ENCODE data around the gene PCBP2. TPM values are rescaled to one million over a fixed set of nuclear protein-coding genes. Genes with fewer than 3 reads are reported as not detected.

The PCBP2 gene
- polyA plus RNA-seq, 3 donors = 79.6 to 588 (median 81.9) TPM

- Histone ChIP-seq H2AFZ (ENCODE audit: insufficient read depth, low read depth, low read length, poor library complexity, severe bottlenecking) (no peak overlapping the region), H3K27ac (ENCODE audit: low read depth in 1 of 2, low read length in 2 of 2) (no peak overlapping the region), H3K9me3 (replicated peaks in 1 of 2; ENCODE audit: control insufficient read depth in 1 of 2, insufficient read depth in 1 of 2, low read length in 2 of 2) (no peaks in the 10 kb centered on the region), H3K4me3 (replicated peaks in 1 of 3; ENCODE audit: low read depth in 2 of 3, low read length in 3 of 3) (peak overlapping the region in 1 of 3 experiments; percentile 81), H4K20me1 (ENCODE audit: insufficient read depth, low read length) (no peaks in the 10 kb centered on the region), H3K79me2 (ENCODE audit: insufficient read depth, low read length) (peaks cover 24% of the 10 kb centered on the region), H3K4me1 (ENCODE audit: control insufficient read depth in 1 of 2, insufficient read depth in 2 of 2, low read length in 2 of 2) (peaks cover 54 to 57% of the 10 kb centered on the region in 2 donors), H3K4me2 (replicated peaks; ENCODE audit: extremely low read depth, low read length, poor library complexity, severe bottlenecking) (peak overlapping the region; percentile 97), H3K27me3 (ENCODE audit: control insufficient read depth in 2 of 2, insufficient read depth in 2 of 2, low read length in 2 of 2) (no peaks in the 10 kb centered on the region), H3K36me3 (replicated peaks in 1 of 2; ENCODE audit: control insufficient read depth in 1 of 2, insufficient read depth in 2 of 2, low read length in 2 of 2) (no peaks in the 10 kb centered on the region), H3K9ac (ENCODE audit: insufficient read depth, low read length, poor library complexity, severe bottlenecking) (no peak overlapping the region)
- DNase-seq = no peak
- H3K9me3 Mint-ChIP-seq = no peaks in the 10 kb centered on the region
- WGBS (ENCODE audit: insufficient coverage) = no CpG with 5 or more reads among the region's 2 CpGs
- peak overlapping the region in 1 of 2 donors; percentile 56 for H3K4me3 Mint-ChIP-seq
- H3K36me3 Mint-ChIP-seq = peaks cover 0 to under 1% of the 10 kb centered on the region in 2 donors
- H3K4me1 Mint-ChIP-seq = peaks cover 56% of the 10 kb centered on the region
- peak overlapping the region in 3 of 7 donors; percentile 24 to 49 (median 26) for H3K27ac Mint-ChIP-seq
- TF ChIP-seq, protein P1, sequence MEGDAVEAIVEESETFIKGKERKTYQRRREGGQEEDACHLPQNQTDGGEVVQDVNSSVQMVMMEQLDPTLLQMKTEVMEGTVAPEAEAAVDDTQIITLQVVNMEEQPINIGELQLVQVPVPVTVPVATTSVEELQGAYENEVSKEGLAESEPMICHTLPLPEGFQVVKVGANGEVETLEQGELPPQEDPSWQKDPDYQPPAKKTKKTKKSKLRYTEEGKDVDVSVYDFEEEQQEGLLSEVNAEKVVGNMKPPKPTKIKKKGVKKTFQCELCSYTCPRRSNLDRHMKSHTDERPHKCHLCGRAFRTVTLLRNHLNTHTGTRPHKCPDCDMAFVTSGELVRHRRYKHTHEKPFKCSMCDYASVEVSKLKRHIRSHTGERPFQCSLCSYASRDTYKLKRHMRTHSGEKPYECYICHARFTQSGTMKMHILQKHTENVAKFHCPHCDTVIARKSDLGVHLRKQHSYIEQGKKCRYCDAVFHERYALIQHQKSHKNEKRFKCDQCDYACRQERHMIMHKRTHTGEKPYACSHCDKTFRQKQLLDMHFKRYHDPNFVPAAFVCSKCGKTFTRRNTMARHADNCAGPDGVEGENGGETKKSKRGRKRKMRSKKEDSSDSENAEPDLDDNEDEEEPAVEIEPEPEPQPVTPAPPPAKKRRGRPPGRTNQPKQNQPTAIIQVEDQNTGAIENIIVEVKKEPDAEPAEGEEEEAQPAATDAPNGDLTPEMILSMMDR (IDR thresholded peaks at IDR 0.05) = no peak
- peaks cover 0 to 4% (median 0%) of the 10 kb centered on the region in 3 donors for H3K27me3 Mint-ChIP-seq (ENCODE audit: low read depth in 3 of 3)
- intact Hi-C loops (cut with micrococcal nuclease) = no loop called here
These were observed 46.3 kb downstream of the PCBP2 start for GRCh38 chr12:53498235-53498630.

DNA sequence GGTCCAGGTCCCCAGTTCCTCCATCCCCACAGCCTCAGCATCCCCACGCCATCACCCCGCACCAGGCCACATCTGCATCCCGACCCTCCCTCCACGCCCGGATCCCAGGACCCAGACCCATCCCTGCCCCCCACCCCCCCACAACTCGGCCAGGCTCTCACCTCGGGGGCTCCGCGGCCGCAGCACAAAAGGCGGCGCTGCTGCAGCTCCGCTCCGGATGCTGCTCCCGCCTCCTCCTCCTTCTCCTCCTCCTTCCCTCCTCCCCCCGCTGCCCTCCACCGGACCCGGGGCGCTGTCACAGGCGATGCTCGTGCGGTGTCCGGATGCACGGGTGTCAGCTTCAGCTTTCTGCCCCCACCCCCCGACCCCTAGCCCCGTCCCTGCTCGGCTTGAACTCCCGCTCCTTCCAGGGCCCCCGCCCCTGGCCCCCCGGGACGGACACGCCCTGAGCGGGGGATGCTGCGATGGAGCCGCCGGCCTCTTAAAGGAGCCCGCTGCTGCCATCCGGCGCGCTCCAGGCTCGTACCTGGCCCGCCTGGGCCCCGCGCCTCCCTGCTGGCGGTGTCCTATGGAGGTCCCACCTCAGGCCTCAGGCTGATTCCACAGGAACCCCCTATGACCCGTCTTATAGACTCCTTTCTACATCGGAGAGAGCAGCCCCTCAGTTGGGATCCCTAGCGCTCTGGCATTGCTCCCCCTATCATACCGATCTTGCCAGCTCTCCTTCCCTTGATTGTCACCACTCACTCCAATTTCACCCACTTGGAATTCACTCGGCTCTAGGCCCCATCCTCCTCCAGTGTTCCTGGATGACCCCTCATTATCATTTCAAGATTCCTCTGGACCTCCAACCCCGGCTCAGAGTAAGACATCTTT is 47.6 kb downstream of the PCBP2 start, which contains the start of gene MAP3K12:
TSS of gene MAP3K12 (minus strand) at position 193 of the 876 bp plus-strand sequence. CDS start 12,067 bp downstream, outside the sequence.
- peak within 1 kb of the TSS; percentile 99 for H3K27ac ChIP-seq (ENCODE audit: low read depth in 1 of 2, low read length in 2 of 2)
- H3K79me2 ChIP-seq (ENCODE audit: insufficient read depth, low read length) = peaks cover 24% of the 10 kb centered on the region
- no peaks in the 10 kb centered on the region for H4K20me1 ChIP-seq (ENCODE audit: insufficient read depth, low read length)
- peak within 1 kb of the TSS; percentile 88 for H3K9ac ChIP-seq (ENCODE audit: insufficient read depth, low read length, poor library complexity, severe bottlenecking)
- under 1% methylated on average over 46 of the region's 51 CpGs for WGBS (ENCODE audit: insufficient coverage)
- peaks cover 45 to 49% of the 10 kb centered on the region in 2 donors for H3K4me1 ChIP-seq (ENCODE audit: control insufficient read depth in 1 of 2, insufficient read depth in 2 of 2, low read length in 2 of 2)
- H3K4me3 ChIP-seq (replicated peaks in 1 of 3; ENCODE audit: low read depth in 2 of 3, low read length in 3 of 3) = peak within 1 kb of the TSS; percentile 74 to 83 (median 81)
- peaks cover 47% of the 10 kb centered on the region for H3K4me1 Mint-ChIP-seq
- intact Hi-C loops (cut with micrococcal nuclease) = loop anchor here (1.0 to 10.0 kb wide), 4 partner anchors 47 to 285 kb away; partner anchors contain the start of genes AAAS (in 1 of the 2) and PCBP2 (in 1 of the 2)
- H3K27ac Mint-ChIP-seq = peak within 1 kb of the TSS; percentile 97 to 99 (median 99)
- peak; percentile 26 to 50 (median 40) for DNase-seq
- H3K27me3 ChIP-seq (ENCODE audit: control insufficient read depth in 2 of 2, insufficient read depth in 2 of 2, low read length in 2 of 2) = no peaks in the 10 kb centered on the region
- peak within 1 kb of the TSS; percentile 97 for H3K4me2 ChIP-seq (replicated peaks; ENCODE audit: extremely low read depth, low read length, poor library complexity, severe bottlenecking)
- peak within 1 kb of the TSS; percentile 84 for H2AFZ ChIP-seq (ENCODE audit: insufficient read depth, low read depth, low read length, poor library complexity, severe bottlenecking)
- no peaks in the 10 kb centered on the region for H3K9me3 Mint-ChIP-seq
- peaks cover 6 to 12% of the 10 kb centered on the region in 2 donors for H3K36me3 ChIP-seq (replicated peaks in 1 of 2; ENCODE audit: control insufficient read depth in 1 of 2, insufficient read depth in 2 of 2, low read length in 2 of 2)
- peaks cover 0 to 4% (median 0%) of the 10 kb centered on the region in 3 donors for H3K27me3 Mint-ChIP-seq (ENCODE audit: low read depth in 3 of 3)
- H3K36me3 Mint-ChIP-seq = peaks cover 7 to 13% of the 10 kb centered on the region in 2 donors
- H3K9me3 ChIP-seq (replicated peaks in 1 of 2; ENCODE audit: control insufficient read depth in 1 of 2, insufficient read depth in 1 of 2, low read length in 2 of 2) = no peaks in the 10 kb centered on the region
- TF ChIP-seq, protein P1 (IDR thresholded peaks at IDR 0.05) = no peak
- H3K4me3 Mint-ChIP-seq = peak within 1 kb of the TSS; percentile 88 to 100

All from CD14-positive monocyte (primary cell).